HUES48 (cell line): ENCODE results near the gene KLHL29.

ENCODE experiments used
- H3K27ac ChIP-seq: one replicate; pipeline ENCODE4 v1.7.0; 2013; ENCODE audit warnings: low read depth, low read length, inconsistent platforms
- H3K27me3 ChIP-seq: 2 replicates; pipeline ENCODE4 v1.6.1; 2013; ENCODE audit warnings: mild to moderate bottlenecking, low read length; ENCODE audit not compliant: control insufficient read depth, insufficient read depth
- H3K36me3 ChIP-seq: 2 replicates; pipeline ENCODE4 v1.6.1; 2013; ENCODE audit warnings: low read length; ENCODE audit not compliant: control insufficient read depth, insufficient read depth
- H3K4me1 ChIP-seq: 2 replicates; pipeline ENCODE4 v1.6.1; 2013; ENCODE audit warnings: mild to moderate bottlenecking, low read length; ENCODE audit not compliant: control insufficient read depth, insufficient read depth
- H3K4me3 ChIP-seq: 2 replicates; pipeline ENCODE4 v1.5.1; 2013; ENCODE audit warnings: mild to moderate bottlenecking, low read depth, low read length
- H3K9ac ChIP-seq: 2 replicates; pipeline ENCODE4 v1.6.1; 2013; ENCODE audit warnings: mild to moderate bottlenecking, low read depth, low read length, moderate library complexity
- H3K9me3 ChIP-seq: 2 replicates; pipeline ENCODE4 v1.6.1; 2013; ENCODE audit warnings: low read length; ENCODE audit not compliant: control insufficient read depth, insufficient read depth

KLHL29 gene

DNA sequence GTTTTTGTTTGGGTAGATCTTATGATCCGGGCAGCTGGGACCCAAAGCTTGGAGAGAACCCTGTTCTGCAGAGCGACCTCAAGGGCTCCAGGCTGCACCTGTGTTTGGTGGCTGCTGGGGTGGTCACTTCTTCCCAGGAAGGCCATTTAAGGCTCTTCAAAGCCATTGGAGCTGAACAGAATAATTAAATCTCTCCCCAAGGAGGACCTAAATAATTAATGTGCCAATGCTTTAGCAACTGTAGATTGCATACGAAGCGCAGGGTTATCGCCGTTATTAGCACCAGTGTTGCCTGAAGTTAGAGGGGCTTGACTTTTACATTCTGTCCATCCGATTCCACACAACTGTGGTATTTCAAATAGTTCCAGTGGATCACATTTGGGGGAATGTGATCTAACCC is 290.5 kb downstream of the KLHL29 start:
- no peaks in the 10 kb centered on the region for H3K9me3 ChIP-seq
- no peaks in the 10 kb centered on the region for H3K36me3 ChIP-seq
- H3K9ac ChIP-seq, result no peak overlapping the region
- no peak overlapping the region for H3K27ac ChIP-seq
- H3K4me1 ChIP-seq, result no peaks in the 10 kb centered on the region
- H3K27me3 ChIP-seq, result no peaks in the 10 kb centered on the region
- no peak overlapping the region for H3K4me3 ChIP-seq

- no peak overlapping the region for H3K9ac ChIP-seq
- no peak overlapping the region for H3K27ac ChIP-seq
- H3K36me3 ChIP-seq, result no peaks in the 10 kb centered on the region
- no peaks in the 10 kb centered on the region for H3K9me3 ChIP-seq
- no peaks in the 10 kb centered on the region for H3K27me3 ChIP-seq
- H3K4me1 ChIP-seq, result no peaks in the 10 kb centered on the region
- H3K4me3 ChIP-seq, result no peak overlapping the region
These were observed 292.9 kb downstream of the KLHL29 start for GRCh38 chr2:23677836-23678235.

DNA sequence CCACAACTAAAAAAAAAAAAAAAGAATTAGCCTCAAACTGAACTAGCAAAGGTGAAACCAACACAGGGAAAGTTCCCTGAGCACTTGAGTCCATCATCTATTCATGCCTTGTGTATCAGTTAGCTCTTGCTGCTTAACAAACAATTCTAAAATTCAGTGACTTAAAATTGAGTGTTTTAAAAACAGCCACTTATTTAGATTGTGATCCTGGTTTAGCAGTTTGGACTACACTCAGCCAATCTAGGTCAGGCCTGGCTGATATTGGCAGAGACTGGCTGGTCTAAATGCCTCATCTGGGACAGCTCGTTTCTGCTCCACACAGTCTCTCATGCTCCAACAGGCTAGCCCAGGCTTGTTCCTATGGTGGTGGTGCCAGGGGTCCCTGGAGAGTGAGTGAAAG is 294.1 kb downstream of the KLHL29 start:
- no peaks in the 10 kb centered on the region for H3K36me3 ChIP-seq
- no peaks in the 10 kb centered on the region for H3K27me3 ChIP-seq
- H3K9ac ChIP-seq, result no peak overlapping the region
- H3K4me3 ChIP-seq, result no peak overlapping the region
- H3K27ac ChIP-seq, result no peak overlapping the region
- no peaks in the 10 kb centered on the region for H3K9me3 ChIP-seq
- H3K4me1 ChIP-seq, result no peaks in the 10 kb centered on the region

DNA sequence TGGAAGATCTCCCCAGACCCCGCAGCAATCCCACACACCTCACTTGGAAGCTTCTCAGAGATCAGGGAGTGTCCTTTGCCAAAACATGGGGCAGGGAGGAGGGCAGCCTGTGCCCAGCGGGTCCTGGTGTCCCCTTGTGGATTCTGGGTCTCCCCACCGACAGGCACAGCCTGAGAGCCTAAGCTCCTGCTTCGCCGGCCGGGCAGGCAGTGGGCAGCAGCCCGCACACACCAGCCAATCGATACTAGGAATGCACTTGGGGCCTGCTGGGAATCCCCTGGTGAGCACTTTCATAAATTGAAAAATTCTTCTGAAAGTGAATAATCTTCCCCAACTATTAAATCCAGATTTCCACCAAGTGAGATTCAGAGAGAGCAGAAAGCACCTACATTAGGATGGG is 296.0 kb downstream of the KLHL29 start:
- no peaks in the 10 kb centered on the region for H3K9me3 ChIP-seq
- no peaks in the 10 kb centered on the region for H3K27me3 ChIP-seq
- no peaks in the 10 kb centered on the region for H3K36me3 ChIP-seq
- H3K4me3 ChIP-seq, result no peak overlapping the region
- no peak overlapping the region for H3K27ac ChIP-seq
- H3K4me1 ChIP-seq, result no peaks in the 10 kb centered on the region; the same call in 1 of the 2 replicates
- no peak overlapping the region for H3K9ac ChIP-seq

- H3K36me3 ChIP-seq, result no peaks in the 10 kb centered on the region
- no peaks in the 10 kb centered on the region for H3K27me3 ChIP-seq
- H3K9ac ChIP-seq, result no peak overlapping the region
- no peaks in the 10 kb centered on the region for H3K9me3 ChIP-seq
- H3K4me1 ChIP-seq, result no peaks in the 10 kb centered on the region; the same call in 1 of the 2 replicates
- no peak overlapping the region for H3K27ac ChIP-seq
- no peak overlapping the region for H3K4me3 ChIP-seq
These were observed 296.6 kb downstream of the KLHL29 start for GRCh38 chr2:23681356-23682140.

DNA sequence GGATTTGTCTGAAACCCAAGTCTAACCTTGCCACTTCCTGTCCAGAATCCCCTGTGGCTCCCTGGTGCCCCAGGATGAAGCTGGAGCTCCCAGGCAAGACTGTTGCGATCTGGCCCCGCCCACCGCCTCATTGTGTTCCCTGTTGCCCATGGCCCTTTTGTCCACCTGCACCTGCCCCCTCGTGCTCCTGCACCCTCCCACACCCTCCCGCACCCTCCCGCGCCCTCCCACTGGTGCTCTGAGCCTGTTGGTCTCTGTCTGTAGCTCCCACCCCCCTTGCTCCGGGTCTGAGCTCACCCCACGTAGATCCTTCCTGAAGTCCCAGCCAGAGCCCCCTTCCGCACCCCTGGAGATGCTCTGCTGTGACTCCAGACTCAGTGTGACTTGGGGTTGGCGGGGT is 297.5 kb downstream of the KLHL29 start:
- H3K9me3 ChIP-seq, result no peaks in the 10 kb centered on the region
- no peaks in the 10 kb centered on the region for H3K27me3 ChIP-seq
- H3K4me3 ChIP-seq, result no peak overlapping the region
- H3K4me1 ChIP-seq, result no peaks in the 10 kb centered on the region; the same call in 1 of the 2 replicates
- no peak overlapping the region for H3K9ac ChIP-seq
- no peaks in the 10 kb centered on the region for H3K36me3 ChIP-seq
- H3K27ac ChIP-seq, result no peak overlapping the region

DNA sequence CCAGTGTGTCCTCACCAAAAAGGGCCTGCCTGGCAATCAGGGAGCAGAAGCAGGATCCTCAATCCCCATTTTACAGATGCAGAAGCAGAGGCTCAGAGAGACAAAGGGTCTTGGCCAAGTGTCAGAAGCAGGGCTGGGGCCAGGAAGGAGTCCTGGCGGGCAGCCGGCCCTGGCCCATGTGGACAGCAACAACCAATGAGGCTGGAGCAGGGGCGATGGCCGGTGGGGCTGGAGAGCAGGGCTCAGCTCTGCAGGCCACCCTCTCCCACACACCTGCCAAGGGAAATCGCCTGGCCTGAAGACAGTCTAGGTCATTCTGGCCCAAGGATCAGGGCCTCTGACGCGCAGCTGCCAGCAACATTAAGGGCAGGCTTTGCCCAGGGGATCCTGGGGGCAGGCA is 298.0 kb downstream of the KLHL29 start:
- Histone ChIP-seq H3K36me3 (no peaks in the 10 kb centered on the region), H3K4me3 (no peak overlapping the region), H3K27ac (no peak overlapping the region), H3K4me1 (no peaks in the 10 kb centered on the region; the same call in 1 of the 2 replicates), H3K9me3 (no peaks in the 10 kb centered on the region), H3K27me3 (no peaks in the 10 kb centered on the region), H3K9ac (no peak overlapping the region)

DNA sequence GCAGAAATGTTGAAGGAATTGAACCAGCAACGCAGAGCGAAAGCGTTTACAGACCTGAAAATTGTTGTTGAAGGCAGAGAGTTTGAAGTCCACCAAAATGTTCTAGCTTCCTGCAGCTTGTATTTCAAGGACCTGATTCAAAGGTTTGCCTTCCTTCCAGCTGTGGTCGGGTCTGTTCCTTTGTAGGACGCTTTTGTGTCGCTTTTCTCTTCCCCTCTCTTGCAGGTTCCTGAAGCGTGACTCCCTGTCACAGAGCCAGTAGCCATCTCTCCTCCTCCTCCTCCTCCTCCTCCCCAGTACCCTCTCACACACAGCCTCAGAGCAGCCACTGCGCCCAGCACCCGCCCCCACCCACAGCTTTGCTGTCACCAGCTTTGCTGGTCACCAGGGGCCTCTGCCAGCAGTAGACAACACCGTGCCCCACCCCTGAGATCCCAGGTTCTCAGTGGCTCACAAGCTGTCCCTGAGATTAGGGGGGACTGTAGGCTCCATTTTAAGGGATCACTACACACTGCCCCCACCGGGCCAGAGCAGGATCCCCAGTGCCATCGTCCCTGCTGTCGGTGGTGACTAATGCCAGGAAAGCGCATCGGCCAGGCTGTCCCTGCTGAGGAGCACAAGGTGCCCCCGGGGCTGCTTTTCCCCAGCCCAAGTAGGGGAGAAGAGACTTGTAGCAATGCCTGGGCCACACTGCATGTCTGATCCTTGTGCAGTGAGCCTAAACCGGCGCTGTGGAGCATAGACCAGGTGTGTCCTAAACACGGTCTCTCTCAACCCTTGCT is 299.6 kb downstream of the KLHL29 start:
- Histone ChIP-seq H3K27me3 (no peaks in the 10 kb centered on the region), H3K4me1 (no peaks in the 10 kb centered on the region; the same call in 1 of the 2 replicates), H3K9ac (no peak overlapping the region), H3K9me3 (no peaks in the 10 kb centered on the region), H3K4me3 (no peak overlapping the region), H3K36me3 (no peaks in the 10 kb centered on the region), H3K27ac (no peak overlapping the region)

- H3K9ac ChIP-seq, result no peak overlapping the region
- no peaks in the 10 kb centered on the region for H3K9me3 ChIP-seq
- H3K27ac ChIP-seq, result no peak overlapping the region
- H3K4me1 ChIP-seq, result peaks cover 3% of the 10 kb centered on the region; the same call in 1 of the 2 replicates
- no peaks in the 10 kb centered on the region for H3K36me3 ChIP-seq
- H3K27me3 ChIP-seq, result no peaks in the 10 kb centered on the region
- H3K4me3 ChIP-seq, result no peak overlapping the region
These were observed 300.2 kb downstream of the KLHL29 start for GRCh38 chr2:23685181-23685580.

GRCh38 chr2:23685706-23686105 is 300.7 kb downstream of the KLHL29 start:
- H3K36me3 ChIP-seq, result no peaks in the 10 kb centered on the region
- no peak overlapping the region for H3K4me3 ChIP-seq
- no peaks in the 10 kb centered on the region for H3K9me3 ChIP-seq
- no peak overlapping the region for H3K9ac ChIP-seq
- H3K4me1 ChIP-seq, result peaks cover 3% of the 10 kb centered on the region; the same call in 1 of the 2 replicates
- no peak overlapping the region for H3K27ac ChIP-seq
- no peaks in the 10 kb centered on the region for H3K27me3 ChIP-seq

DNA sequence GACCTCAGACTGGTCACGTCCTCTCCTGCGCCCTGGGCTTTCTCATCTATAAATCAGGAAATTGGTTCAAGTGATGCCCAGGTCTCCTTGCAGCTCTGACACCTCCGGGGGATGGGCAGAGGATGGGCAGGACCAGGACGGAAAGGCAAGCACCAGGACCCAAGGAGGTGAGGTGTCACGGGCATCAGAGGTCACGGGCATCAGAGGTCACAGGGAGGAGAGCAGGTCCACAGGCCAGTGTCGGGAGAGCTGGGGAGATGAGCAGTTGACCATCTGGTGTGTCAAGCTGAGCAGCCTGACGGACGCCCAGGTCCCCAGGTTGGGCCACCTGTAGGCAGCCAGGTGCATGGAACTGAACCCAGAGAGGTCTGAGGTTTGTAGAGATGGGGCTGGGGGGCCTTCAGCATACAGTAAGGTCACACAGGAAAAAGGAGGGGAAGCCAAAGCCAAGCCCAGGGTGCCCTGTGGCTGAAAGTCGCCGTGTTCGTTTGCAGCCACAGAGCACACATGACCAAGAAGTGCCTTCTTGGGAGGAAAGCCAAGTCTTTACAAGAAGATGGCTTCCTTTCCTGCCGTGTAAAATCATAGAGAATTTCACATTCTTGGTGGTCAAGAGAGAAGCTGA is 301.5 kb downstream of the KLHL29 start:
- H3K9me3 ChIP-seq, result no peaks in the 10 kb centered on the region
- no peak overlapping the region for H3K27ac ChIP-seq
- H3K4me1 ChIP-seq, result peaks cover 3% of the 10 kb centered on the region; the same call in 1 of the 2 replicates
- H3K4me3 ChIP-seq, result no peak overlapping the region
- H3K27me3 ChIP-seq, result no peaks in the 10 kb centered on the region
- no peaks in the 10 kb centered on the region for H3K36me3 ChIP-seq
- no peak overlapping the region for H3K9ac ChIP-seq
